HPDE6-E6E7 (cell line): Measurements from ENCODE around the gene SPATA16.
"Not testable (repeated sequence)": the region's sequence is repeated elsewhere in the genome, so short reads cannot be mapped to it uniquely, and the experiment has no call there.

ENCODE experiments used
- DNase-seq: peaks from one replicate; pipeline ENCODE4 v3.0.0; 2011; ENCODE audit warnings: missing footprints; ENCODE audit errors: extremely low spot score

Gene SPATA16

GRCh38 chr3:173140986-173141385, at the start of gene SPATA16:
Gene SPATA16 (minus strand): TSS chr3:173141235. CDS start chr3:173117731, 23,504 bp downstream.
- DNase-seq, result no peak

DNA sequence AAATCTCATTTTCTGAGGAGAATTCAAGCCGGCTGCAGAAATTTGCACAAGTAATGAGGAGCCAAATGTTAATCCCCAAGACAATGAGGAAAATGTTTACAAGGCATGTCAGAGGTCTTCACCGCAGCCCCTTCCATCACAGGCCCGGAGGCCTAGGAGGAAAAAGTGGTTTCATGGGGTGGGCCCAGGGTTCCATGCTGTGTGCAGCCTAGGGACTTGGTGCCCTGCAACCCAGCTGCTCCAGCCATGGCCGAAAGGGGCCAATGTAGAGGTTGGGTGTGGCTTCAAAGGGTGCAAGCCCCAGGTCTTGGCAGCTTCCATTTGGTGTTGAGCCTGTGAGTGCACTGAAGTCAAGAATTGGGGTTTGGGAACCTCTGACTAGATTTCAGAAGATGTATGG, 42.0 kb upstream of the SPATA16 start:
- not testable (repeated sequence) for DNase-seq

DNA sequence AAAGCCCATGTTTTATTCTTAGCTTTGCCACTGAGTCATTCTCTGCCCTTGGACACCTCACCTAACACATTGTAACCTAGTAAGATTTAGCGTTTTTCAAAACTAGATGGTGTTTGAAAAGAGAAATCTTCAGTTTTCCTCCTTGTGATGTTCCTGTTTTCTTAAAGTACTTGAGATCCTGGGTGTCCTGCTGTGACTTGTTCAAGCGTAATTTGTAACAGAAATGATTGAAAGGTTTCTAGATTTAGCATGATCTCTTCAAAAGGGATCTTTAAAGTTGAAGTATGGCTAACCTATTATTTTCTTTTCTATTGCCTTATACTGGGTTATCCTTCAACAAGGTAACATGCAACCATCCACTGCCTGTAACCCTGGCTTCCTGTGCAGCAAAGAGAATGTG, 32.6 kb upstream of the SPATA16 start:
- DNase-seq, result no peak

- not testable (repeated sequence) for DNase-seq
Observed at GRCh38 chr3:173159139-173159538, 18.1 kb upstream of the SPATA16 start.

DNA sequence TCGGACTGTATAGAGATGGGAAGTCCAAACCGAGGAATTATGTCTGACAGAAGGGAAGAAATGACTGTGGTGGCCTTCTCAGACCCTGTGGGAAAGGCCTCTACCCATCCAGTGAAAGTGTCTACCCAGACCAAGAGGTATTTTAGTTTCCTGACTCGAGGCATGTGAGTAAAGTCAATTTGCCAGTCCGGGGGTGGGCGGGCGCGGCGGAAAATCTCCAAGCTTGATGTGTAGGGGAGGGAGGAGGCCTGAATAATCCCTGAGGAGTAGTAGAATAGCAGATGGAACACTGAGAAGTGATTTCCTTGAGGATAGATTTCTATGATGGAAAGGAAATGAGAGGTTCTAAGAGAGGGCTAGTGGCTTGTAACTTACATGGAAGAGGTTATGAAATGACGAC, 15.5 kb upstream of the SPATA16 start:
- not testable (repeated sequence) for DNase-seq

- DNase-seq, result no peak
Observed at GRCh38 chr3:173153631-173154030, 12.6 kb upstream of the SPATA16 start.

DNA sequence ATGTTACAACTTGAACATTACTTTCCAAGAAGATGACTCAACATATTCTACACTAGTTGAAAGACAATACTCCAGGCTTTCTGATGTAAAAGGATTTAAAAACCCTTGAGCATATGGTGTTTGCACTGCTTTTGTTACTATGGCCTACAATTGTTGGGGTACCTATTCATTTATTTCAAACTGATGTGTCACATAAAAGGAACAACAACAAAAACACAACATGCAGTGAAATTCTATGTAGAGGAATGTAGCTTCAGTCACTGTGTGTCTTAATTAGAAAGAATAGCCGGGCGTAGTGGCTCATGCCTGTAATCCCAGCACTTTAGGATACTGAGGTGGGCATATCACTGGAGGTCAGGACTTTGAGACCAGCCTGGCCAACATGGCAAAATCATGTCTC, 1.6 kb downstream of the SPATA16 start:
- no peak for DNase-seq

- DNase-seq, result no peak
Observed at GRCh38 chr3:173138026-173138425, 3.0 kb downstream of the SPATA16 start.

GRCh38 chr3:173135059-173135458, 6.0 kb downstream of the SPATA16 start:
- DNase-seq, result no peak

- no peak for DNase-seq
Observed at GRCh38 chr3:173128633-173129032, 12.4 kb downstream of the SPATA16 start.

DNA sequence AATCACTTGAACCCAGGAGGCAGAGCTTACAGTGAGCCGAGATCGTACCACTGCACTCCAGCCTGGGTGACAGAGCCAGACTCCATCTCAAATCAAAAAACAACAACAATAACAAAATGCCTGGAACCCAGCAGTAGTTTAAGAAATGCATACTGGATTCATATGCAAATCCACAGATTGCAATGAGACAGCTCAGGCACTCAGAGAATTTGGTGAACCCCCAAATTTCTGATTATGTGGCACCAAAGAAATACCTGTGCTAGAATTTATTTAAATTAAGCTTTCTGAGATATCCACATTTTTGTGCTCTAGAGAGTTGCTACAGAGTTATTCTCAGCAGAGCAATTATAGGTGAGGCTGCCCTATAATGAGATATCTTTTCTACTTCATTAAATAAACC, 29.7 kb downstream of the SPATA16 start:
- no peak for DNase-seq

DNA sequence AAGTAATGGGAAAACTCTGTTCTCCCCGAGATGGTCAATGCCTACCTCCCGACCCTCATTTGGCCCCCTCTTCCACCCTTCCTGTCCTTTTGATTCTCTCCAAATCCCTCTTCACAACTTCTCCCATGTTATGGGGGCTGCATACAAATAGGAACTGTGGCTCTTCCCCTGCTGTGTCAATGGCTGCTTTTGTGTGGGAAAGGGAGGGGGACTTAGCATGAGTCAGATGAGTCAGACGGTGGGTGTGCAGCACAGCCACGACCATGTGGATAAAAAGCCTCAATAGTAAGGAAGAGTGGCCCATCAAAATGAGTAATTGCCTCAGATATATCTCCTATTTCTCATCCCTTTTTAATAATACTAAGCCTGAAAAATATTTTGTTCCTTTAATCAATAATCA, 31.9 kb downstream of the SPATA16 start:
- DNase-seq, result no peak

GRCh38 chr3:173103469-173103868, 37.6 kb downstream of the SPATA16 start:
- DNase-seq, result no peak

DNA sequence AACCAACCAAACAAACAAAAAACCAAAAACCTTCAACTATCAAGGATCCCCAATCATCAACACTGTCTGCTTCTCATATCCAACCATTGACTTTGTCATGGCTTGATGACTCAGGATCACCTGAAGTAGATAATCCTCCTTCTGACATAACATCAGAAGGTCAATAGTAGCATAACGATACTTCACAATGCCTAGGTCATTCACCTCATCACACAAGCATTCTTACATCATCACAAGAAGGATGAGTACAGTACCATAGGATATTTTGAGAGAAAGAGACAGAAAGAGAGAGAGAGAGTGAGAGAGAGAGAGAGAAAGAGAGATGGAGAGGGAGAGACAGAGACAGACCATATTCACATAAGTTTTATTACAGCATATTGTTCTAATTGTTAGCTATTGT, 42.1 kb downstream of the SPATA16 start:
- no peak for DNase-seq

DNA sequence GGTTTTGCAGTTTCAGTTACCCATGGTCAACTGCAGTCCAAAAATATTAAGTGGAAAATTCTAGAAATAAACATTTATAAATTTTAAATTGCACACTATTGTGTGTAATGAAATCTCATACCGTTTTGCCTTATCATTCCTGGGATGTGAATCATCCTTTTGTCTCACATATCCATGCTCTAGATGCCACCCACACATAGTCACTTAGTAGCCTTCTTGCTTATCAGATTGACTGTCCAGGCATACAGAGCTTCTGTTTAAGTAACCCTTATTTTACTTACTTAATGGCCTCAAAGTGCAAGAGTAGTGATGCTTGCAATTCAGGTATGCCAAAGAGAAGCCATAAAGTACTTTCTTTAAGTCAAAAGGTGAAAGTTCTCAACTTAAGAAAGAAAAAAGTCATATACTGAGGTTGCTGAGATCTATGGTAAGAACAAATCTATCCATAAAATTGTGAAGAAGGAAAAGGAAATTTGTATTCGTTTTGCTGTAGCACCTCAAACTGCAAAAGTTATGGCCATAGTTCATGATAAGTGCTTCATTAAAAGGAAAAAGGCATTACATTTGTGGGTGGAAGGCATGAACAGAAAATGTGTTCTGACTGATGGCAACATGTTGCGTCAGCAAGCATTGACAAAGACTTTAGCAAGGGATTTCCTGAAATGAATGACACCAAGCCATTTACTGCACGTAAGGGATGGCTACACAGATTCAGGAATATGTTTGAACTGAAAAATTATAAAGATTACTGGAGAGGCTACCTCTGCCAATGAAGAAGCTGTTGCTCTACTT, 43.8 kb downstream of the SPATA16 start:
- no peak for DNase-seq

GRCh38 chr3:173096140-173096539, 44.9 kb downstream of the SPATA16 start:
- no peak for DNase-seq

DNA sequence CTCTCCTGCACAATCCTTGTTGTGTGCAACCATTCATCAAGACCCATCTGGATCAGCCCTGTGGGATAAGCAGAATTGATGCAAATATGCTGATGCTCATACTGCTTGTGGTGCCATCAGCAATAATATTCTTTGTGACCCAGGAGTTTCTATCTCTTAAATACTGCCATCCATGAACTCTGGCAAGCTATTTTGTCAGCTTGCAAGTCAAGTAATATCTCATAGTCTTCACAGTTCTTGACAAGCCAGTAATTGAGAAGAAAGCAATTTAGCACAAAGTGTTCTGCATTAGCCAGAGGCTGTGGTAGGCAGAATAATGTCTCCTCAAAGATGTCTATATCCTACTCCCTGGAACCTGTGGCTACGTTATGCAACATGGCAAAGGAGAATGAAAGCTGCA, 49.0 kb downstream of the SPATA16 start:
- no peak for DNase-seq

GRCh38 chr3:173090492-173090891, 50.5 kb downstream of the SPATA16 start:
- DNase-seq, result no peak

DNA sequence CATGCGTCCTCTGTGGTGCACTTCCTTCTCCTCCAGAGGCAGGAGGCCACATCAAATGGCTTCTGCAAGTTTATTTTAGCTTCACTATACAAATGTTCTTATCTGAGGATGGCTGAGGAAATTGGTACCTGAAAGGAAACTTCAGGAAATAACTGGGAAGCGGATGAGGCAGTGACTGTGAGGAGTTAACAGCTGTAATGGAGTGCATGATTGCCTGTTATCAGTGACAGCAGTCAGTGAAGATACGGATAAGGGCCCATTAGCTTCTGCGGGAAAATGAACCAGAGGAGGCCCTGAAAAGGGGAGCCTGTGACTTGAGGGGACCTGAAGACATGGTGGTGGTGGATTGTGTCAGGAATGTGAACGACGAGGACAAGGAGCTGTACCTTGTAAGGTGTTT, 51.8 kb downstream of the SPATA16 start:
- no peak for DNase-seq

GRCh38 chr3:173078525-173078924, 62.5 kb downstream of the SPATA16 start:
- DNase-seq, result no peak

- DNase-seq, result no peak
Observed at GRCh38 chr3:173066044-173067004, 74.7 kb downstream of the SPATA16 start.

DNA sequence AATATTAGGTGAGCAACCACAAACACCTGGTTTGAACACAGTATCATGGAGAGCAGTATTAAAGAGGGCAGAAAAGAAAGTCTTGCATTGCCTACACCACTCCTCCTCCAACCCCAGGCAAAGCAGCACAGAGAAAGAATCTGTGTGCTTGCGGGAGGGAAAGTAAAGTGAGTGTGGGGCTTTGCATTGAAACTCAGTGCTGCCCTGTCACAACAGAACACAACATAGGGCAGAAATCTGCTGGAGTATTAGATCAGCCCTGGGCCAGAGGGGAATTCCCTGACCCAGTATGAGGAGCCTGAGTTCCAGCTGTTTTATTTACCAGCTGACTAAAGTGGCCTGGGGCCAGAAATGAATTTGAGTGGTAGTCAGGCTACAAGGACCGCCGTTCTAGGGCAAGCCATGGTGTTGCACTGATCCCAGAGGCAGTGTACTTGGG, 75.5 kb downstream of the SPATA16 start:
- no peak for DNase-seq

GRCh38 chr3:173064631-173065030, 76.4 kb downstream of the SPATA16 start:
- no peak for DNase-seq
